Nephron progenitor cell (in vitro differentiated cells): ENCODE measurements around the gene PHYH.

Experiments
- DNase-seq: peaks from one replicate; pipeline ENCODE4 v3.0.0; 2021
- H3K27ac Mint-ChIP-seq: 2 replicates; pipeline ENCODE4 v1.8.0; 2021; ENCODE audit warnings: mild to moderate bottlenecking, moderate library complexity, mixed read lengths
- H3K27me3 Mint-ChIP-seq: 2 replicates; pipeline ENCODE4 v1.8.0; 2021; ENCODE audit warnings: mild to moderate bottlenecking, low read depth, mixed read lengths; ENCODE audit not compliant: poor library complexity
- H3K36me3 Mint-ChIP-seq: 2 replicates; pipeline ENCODE4 v1.8.0; 2021; ENCODE audit warnings: low read depth, mixed read lengths
- H3K4me1 Mint-ChIP-seq: 2 replicates; pipeline ENCODE4 v1.8.0; 2021; ENCODE audit warnings: mixed read lengths
- H3K4me3 Mint-ChIP-seq: 2 replicates; pipeline ENCODE4 v1.8.0; 2021; ENCODE audit warnings: mild to moderate bottlenecking, moderate library complexity, mixed read lengths
- H3K9me3 Mint-ChIP-seq: 2 replicates; pipeline ENCODE4 v1.8.0; 2021; ENCODE audit warnings: mild to moderate bottlenecking, moderate library complexity, mixed read lengths
- CTCF ChIP-seq: fragments of 200-600 bp; sonication (generic); IDR thresholded peaks from 2 replicates; pipeline ENCODE4 v1.5.0; 2021; ENCODE audit warnings: antibody characterized with exemption

Gene PHYH

DNA sequence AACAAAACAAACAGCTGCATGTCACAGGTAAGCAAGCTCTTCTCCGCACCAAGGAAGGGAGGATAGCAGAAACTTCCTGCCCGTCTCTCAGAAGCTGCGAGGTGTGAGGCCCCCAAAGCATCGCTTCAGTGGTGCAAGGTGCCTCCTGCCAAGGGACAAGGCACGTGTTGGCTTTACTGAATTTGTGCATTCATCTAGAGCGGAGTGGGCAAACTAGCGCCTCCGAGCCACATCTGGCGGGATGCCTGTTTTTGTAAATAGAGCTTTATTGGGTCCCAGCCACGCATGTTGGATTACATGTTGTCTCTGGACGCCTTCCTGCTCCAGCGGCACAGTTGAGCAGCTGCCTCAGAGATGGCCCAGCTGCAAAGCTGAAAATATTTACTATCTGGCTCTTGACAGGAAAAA, 27.7 kb downstream of the PHYH start:
- Mint-ChIP-seq H3K4me3 (no peak overlapping the region), H3K4me1 (peaks cover 39% of the 10 kb centered on the region), H3K27me3 (peaks cover 10% of the 10 kb centered on the region), H3K9me3 (no peaks in the 10 kb centered on the region), H3K27ac (peak overlapping the region; percentile 36), H3K36me3 (peaks cover 5% of the 10 kb centered on the region)
- no peak for TF ChIP-seq CTCF
- DNase-seq: no peak

- TF ChIP-seq CTCF: peak; percentile 18
- Mint-ChIP-seq H3K4me1 (peaks cover 39% of the 10 kb centered on the region), H3K4me3 (no peak overlapping the region), H3K27ac (peak overlapping the region; percentile 36), H3K9me3 (no peaks in the 10 kb centered on the region), H3K36me3 (peaks cover 1% of the 10 kb centered on the region), H3K27me3 (peaks cover 11% of the 10 kb centered on the region)
- peak; percentile 48 for DNase-seq
Measured at GRCh38 chr10:13271552-13272163, 28.2 kb downstream of the PHYH start.

DNA sequence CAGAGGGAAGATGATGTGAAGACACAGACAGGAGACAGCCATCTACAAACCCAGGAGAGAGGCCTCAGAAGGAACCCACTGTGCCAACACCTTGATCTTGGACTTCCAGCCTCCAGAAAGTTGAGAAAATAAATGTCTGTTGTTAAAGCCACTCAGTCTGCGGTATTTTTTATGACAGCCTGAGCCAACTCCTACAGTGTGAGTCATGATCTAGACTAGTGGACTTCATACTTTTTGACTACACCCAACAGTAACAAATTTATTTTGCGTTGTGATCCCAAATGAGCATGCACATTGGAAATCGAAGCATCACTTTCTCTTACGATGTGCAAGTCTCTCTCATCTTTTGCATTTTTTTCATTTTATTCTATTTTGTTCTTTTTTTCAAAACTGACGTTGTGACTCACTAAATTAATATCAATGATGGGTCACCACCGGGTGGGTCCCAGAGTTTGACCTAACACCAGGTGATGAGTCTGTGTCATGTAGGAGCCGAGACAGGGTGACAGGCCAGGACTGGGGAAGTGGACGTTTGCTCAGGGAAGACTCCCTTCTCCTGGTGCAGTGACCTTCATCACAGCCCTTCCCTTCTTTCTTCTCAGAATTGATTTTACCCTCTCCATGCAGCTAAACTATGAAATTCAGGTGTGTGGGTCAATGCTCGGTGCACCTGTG, 28.9 kb downstream of the PHYH start:
- no peaks in the 10 kb centered on the region for H3K36me3 Mint-ChIP-seq
- peaks cover 39% of the 10 kb centered on the region for H3K4me1 Mint-ChIP-seq
- no peak overlapping the region for H3K27ac Mint-ChIP-seq
- no peak for TF ChIP-seq CTCF
- no peak for DNase-seq
- no peaks in the 10 kb centered on the region for H3K9me3 Mint-ChIP-seq
- peaks cover 11% of the 10 kb centered on the region for H3K27me3 Mint-ChIP-seq
- no peak overlapping the region for H3K4me3 Mint-ChIP-seq

- Mint-ChIP-seq H3K4me1 (peaks cover 39% of the 10 kb centered on the region), H3K4me3 (no peak overlapping the region), H3K27me3 (peaks cover 11% of the 10 kb centered on the region), H3K9me3 (no peaks in the 10 kb centered on the region), H3K36me3 (no peaks in the 10 kb centered on the region), H3K27ac (peak overlapping the region; percentile 84)
- no peak for DNase-seq
- no peak for TF ChIP-seq CTCF
Measured at GRCh38 chr10:13268841-13269240, 31.0 kb downstream of the PHYH start.

DNA sequence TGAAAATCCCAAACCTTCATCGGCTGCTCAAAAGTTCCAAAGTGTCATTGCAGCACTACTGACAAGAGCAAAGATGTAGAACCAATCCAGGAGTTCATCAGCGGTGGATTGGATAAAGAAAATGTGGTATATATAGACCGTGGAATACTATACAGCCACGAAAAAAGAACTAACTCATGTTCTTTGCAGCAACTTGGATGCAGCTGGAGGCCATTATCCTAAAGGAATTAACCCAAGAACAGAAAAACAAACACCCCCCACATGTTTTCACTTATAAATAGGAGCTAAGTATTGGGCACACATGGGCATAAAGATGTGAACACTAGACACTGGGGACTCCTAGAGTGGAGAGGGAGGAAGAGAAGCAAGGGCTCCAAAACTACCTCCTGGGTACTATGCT, 31.6 kb downstream of the PHYH start:
- no peak for TF ChIP-seq CTCF
- no peak overlapping the region for H3K4me3 Mint-ChIP-seq
- H3K4me1 Mint-ChIP-seq: peaks cover 39% of the 10 kb centered on the region
- H3K27ac Mint-ChIP-seq: no peak overlapping the region
- H3K9me3 Mint-ChIP-seq: peaks cover under 1% of the 10 kb centered on the region
- DNase-seq: no peak
- H3K27me3 Mint-ChIP-seq: peaks cover 12% of the 10 kb centered on the region
- H3K36me3 Mint-ChIP-seq: no peaks in the 10 kb centered on the region

DNA sequence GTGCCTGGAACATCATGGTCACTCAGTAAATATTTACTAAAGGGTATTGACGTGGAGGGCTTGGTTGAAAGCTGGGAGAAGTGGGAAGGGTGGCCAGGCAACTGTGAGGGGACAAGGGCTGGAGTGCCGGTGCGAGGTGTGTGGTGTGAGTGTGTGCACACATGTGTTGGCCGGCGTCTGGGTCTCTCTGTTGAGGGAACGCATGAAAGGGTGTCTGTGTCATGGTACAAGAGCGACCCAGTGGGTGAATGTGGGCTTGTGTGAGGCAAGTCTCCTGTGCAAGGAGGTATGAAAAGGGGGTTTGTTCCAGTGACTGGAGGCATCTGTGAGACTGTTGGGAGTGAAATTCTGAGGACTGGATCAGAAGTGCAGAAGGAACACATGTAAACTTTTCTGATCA, 36.3 kb downstream of the PHYH start:
- no peak overlapping the region for H3K27ac Mint-ChIP-seq
- DNase-seq: no peak
- no peak for TF ChIP-seq CTCF
- peaks cover 11% of the 10 kb centered on the region for H3K36me3 Mint-ChIP-seq
- peaks cover 24% of the 10 kb centered on the region for H3K9me3 Mint-ChIP-seq
- H3K4me1 Mint-ChIP-seq: peaks cover 2% of the 10 kb centered on the region
- peaks cover 12% of the 10 kb centered on the region for H3K27me3 Mint-ChIP-seq
- H3K4me3 Mint-ChIP-seq: no peak overlapping the region
